T-helper 2 cell treated with Interferon-gamma antibody and Interleukin-4, amounts not matched to agents 100 ng/mL and 5 ng/mL, for 36 hours (primary cell): ENCODE results near the gene UGT1A3. TPM values are rescaled to one million over a fixed set of nuclear protein-coding genes. Genes with fewer than 3 reads are reported as not detected.
"Not testable (repeated sequence)": the region's sequence is repeated elsewhere in the genome, so short reads cannot be mapped to it uniquely, and the experiment has no call there.

ENCODE experiments used
- intact Hi-C: fragments of 100-400 bp; cut with micrococcal nuclease; formaldehyde crosslinking; loops from one replicate; pipeline ENCODE4 v1.15.1; 2023
- total RNA-seq: library from RNA; stranded (reverse); gene quantifications from 2 replicates; pipeline ENCODE4 v1.2.3, GENCODE V29; 2022

The UGT1A3 gene
- total RNA-seq: not detected in 2 replicates

- intact Hi-C loops: no loop called here
Measured at GRCh38 chr2:233728723-233729301, at the start of gene UGT1A3. Gene UGT1A3 (plus strand): TSS chr2:233729042. CDS start chr2:233729127, 85 bp downstream.

GRCh38 chr2:233679196-233679595 lies 49.6 kb upstream of the UGT1A3 start:
- intact Hi-C loops: no loop called here

GRCh38 chr2:233680361-233681045 lies 48.3 kb upstream of the UGT1A3 start:
- intact Hi-C loops: no loop called here

- intact Hi-C loops: no loop called here
Measured at GRCh38 chr2:233681521-233682099, 47.2 kb upstream of the UGT1A3 start, which contains the start of gene UGT1A7. Gene UGT1A7 (plus strand): TSS chr2:233681901. CDS start chr2:233681938, 37 bp downstream.

- intact Hi-C loops: no loop called here
Measured at GRCh38 chr2:233684640-233685039, 44.2 kb upstream of the UGT1A3 start.

GRCh38 chr2:233686928-233687327 lies 41.9 kb upstream of the UGT1A3 start:
- intact Hi-C loops: no loop called here

- intact Hi-C loops: no loop called here
Measured at GRCh38 chr2:233688341-233688740, 40.5 kb upstream of the UGT1A3 start.

- intact Hi-C loops: no loop called here
Measured at GRCh38 chr2:233689031-233689430, 39.8 kb upstream of the UGT1A3 start.

GRCh38 chr2:233689501-233689900 lies 39.3 kb upstream of the UGT1A3 start:
- intact Hi-C loops: no loop called here

- intact Hi-C loops: no loop called here
Measured at GRCh38 chr2:233690444-233690843, 38.4 kb upstream of the UGT1A3 start.

GRCh38 chr2:233691443-233692433 lies 37.1 kb upstream of the UGT1A3 start:
- intact Hi-C loops: no loop called here

- intact Hi-C loops: no loop called here
Measured at GRCh38 chr2:233692648-233693047, 36.2 kb upstream of the UGT1A3 start, which contains the start of gene UGT1A6. Gene UGT1A6 (plus strand): TSS chr2:233692890. CDS start chr2:233693005, 115 bp downstream.

- intact Hi-C loops: no loop called here
Measured at GRCh38 chr2:233693963-233694362, 34.9 kb upstream of the UGT1A3 start.

- intact Hi-C loops: no loop called here
Measured at GRCh38 chr2:233698740-233699139, 30.1 kb upstream of the UGT1A3 start.

- intact Hi-C loops: no loop called here
Measured at GRCh38 chr2:233699424-233700027, 29.3 kb upstream of the UGT1A3 start.

GRCh38 chr2:233700028-233700635 lies 28.7 kb upstream of the UGT1A3 start:
- intact Hi-C loops: no loop called here

GRCh38 chr2:233700842-233701241 lies 28.0 kb upstream of the UGT1A3 start:
- intact Hi-C loops: not testable (repeated sequence)

- intact Hi-C loops: no loop called here
Measured at GRCh38 chr2:233702238-233702637, 26.6 kb upstream of the UGT1A3 start.

GRCh38 chr2:233705911-233706506 lies 22.8 kb upstream of the UGT1A3 start:
- intact Hi-C loops: no loop called here

GRCh38 chr2:233706720-233707119 lies 22.1 kb upstream of the UGT1A3 start:
- intact Hi-C loops: no loop called here
